ENCODE results near the gene PPP2R5C.

The PPP2R5C gene

DNA sequence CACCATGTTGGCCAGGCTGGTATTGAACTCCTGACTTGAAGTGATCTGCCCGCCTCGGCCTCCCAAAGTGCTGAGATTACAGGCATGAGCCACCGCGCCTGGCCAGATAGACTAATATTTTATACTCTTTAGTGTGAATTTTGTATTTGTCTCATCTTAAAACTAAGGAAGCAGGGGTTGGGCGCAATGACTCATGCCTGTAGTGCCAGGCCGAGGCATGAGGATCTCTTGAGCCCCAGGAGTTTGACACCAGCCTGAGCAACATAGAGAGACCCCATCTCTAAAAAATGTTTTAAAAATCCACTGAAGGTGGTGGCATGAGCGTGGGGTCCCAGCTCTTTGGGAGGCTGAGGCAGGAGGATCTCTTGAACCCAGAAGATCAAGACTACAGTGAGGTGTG lies 211.8 kb downstream of the PPP2R5C start:
- no peak for DNase-seq
- no peak overlapping the region for H3K27ac ChIP-seq
- no peak overlapping the region for H3K4me3 ChIP-seq (ENCODE audit: low read depth, low read length)

DNA sequence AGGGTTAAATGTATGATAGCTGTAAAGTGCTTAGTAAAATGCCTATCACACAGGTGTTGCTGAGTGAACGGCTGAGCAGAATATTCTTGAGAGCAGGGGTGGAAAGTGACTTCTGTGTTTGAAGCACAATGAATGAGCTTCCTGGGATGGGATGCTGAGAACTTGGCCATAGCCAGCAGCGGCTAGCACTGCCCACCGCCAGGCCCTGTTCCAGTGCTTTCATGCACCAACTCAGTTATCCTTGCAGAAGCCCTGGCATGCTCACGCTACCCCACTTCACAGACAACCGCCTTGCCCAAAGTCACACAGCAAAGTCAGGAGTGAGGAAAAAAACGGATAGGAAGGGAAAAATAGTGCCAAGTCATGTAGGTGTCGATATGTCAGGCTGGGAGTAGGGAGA lies 213.7 kb downstream of the PPP2R5C start:
- DNase-seq, result no peak
- Histone ChIP-seq H3K4me3 (ENCODE audit: low read depth, low read length) (no peak overlapping the region), H3K27me3 (ENCODE audit: insufficient read depth, low read depth, severe bottlenecking) (no peaks in the 10 kb centered on the region), H3K27ac (no peak overlapping the region), H3K9me3 (ENCODE audit: severe bottlenecking) (no peaks in the 10 kb centered on the region), H3K36me3 (peaks cover 51% of the 10 kb centered on the region)
- TF ChIP-seq, protein P1, sequence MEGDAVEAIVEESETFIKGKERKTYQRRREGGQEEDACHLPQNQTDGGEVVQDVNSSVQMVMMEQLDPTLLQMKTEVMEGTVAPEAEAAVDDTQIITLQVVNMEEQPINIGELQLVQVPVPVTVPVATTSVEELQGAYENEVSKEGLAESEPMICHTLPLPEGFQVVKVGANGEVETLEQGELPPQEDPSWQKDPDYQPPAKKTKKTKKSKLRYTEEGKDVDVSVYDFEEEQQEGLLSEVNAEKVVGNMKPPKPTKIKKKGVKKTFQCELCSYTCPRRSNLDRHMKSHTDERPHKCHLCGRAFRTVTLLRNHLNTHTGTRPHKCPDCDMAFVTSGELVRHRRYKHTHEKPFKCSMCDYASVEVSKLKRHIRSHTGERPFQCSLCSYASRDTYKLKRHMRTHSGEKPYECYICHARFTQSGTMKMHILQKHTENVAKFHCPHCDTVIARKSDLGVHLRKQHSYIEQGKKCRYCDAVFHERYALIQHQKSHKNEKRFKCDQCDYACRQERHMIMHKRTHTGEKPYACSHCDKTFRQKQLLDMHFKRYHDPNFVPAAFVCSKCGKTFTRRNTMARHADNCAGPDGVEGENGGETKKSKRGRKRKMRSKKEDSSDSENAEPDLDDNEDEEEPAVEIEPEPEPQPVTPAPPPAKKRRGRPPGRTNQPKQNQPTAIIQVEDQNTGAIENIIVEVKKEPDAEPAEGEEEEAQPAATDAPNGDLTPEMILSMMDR (IDR thresholded peaks at IDR 0.05; ENCODE audit: low read depth, low read length), result no peak

More for the DNA sequence above, 211.8 kb downstream of the PPP2R5C start:
- TF ChIP-seq, protein P1 (IDR thresholded peaks at IDR 0.05; ENCODE audit: low read depth, low read length), result no peak
- Histone ChIP-seq H3K27me3 (ENCODE audit: insufficient read depth, low read depth, severe bottlenecking) (no peaks in the 10 kb centered on the region), H3K36me3 (peaks cover 44% of the 10 kb centered on the region), H3K9me3 (ENCODE audit: severe bottlenecking) (no peaks in the 10 kb centered on the region)
